Vagina (tissue), 2 donors: ENCODE results near the gene ARPC1B. TPM values are rescaled to one million over a fixed set of nuclear protein-coding genes. Genes with fewer than 3 reads are reported as not detected.

Source experiments
- DNase-seq, 2 donors: peaks; one replicate each; pipeline ENCODE4 v3.0.0-alpha.2; 2017; ENCODE audit errors: extremely low spot score in 2 of 2
- H3K27ac ChIP-seq: fragments of 200-600 bp; sonication (generic); one replicate; pipeline ENCODE4 v1.5.1; 2019
- H3K27me3 ChIP-seq: fragments of 200-600 bp; sonication (generic); one replicate; pipeline ENCODE4 v1.5.1; 2019
- H3K36me3 ChIP-seq, 2 donors: fragments of 200-600 bp; sonication (generic); one replicate each; pipeline ENCODE4 v1.5.1; 2017 to 2019
- H3K4me1 ChIP-seq: fragments of 200-600 bp; sonication (generic); one replicate; pipeline ENCODE4 v1.5.1; 2019
- H3K4me3 ChIP-seq, 2 donors: fragments of 200-600 bp; sonication (generic); 1 replicate in 1 of 2; 2 replicates in 1 of 2; pipeline ENCODE4 v1.5.1; 2016 to 2019
- H3K9me3 ChIP-seq: fragments of 200-600 bp; sonication (generic); one replicate; pipeline ENCODE4 v1.5.1; 2019
- CTCF ChIP-seq, 3 experiments: fragments of 450-650 bp in 2 of 3; fragments of 200-600 bp in 1 of 3; sonication (generic) in 1 of 3; IDR thresholded peaks; one replicate each; pipeline ENCODE4 v1.5.1; 2017 to 2019; ENCODE audit warnings: antibody characterized with exemption in 3 of 3, mild to moderate bottlenecking in 2 of 3, moderate library complexity in 2 of 3
- POLR2A ChIP-seq, 2 donors: fragments of 450-650 bp; IDR thresholded peaks; one replicate each; pipeline ENCODE4 v1.6.1; 2017; ENCODE audit warnings: antibody characterized with exemption in 2 of 2, mild to moderate bottlenecking in 2 of 2, moderate library complexity in 2 of 2
- POLR2AphosphoS5 ChIP-seq, 2 donors: sonication (generic); formaldehyde crosslinking; IDR thresholded peaks; one replicate each; pipeline ENCODE4 v1.9.0; 2017; ENCODE audit warnings: antibody characterized with exemption in 2 of 2, mild to moderate bottlenecking in 2 of 2, low read depth in 1 of 2; ENCODE audit not compliant: insufficient read depth in 1 of 2
- intact Hi-C: fragments of 100-400 bp; cut with DNase I; formaldehyde crosslinking; loops from one replicate; pipeline ENCODE4 v1.15.1; 2023
- total RNA-seq: library from RNA; depleted of rRNA; stranded (reverse); fragments of >200 nt; gene quantifications from one replicate; pipeline ENCODE4 v1.2.3, GENCODE V29; 2016

Gene ARPC1B
- total RNA-seq, 1 donor from 2014 or later, result 114 TPM

- DNase-seq, result no peak
- no peaks in the 10 kb centered on the region for H3K27me3 ChIP-seq
- no peaks in the 10 kb centered on the region for H3K9me3 ChIP-seq
- no peak overlapping the region for H3K4me3 ChIP-seq
- no peak for TF ChIP-seq POLR2AphosphoS5 (IDR thresholded peaks at IDR 0.05; ENCODE audit: insufficient read depth in 1 of 2, low read depth in 1 of 2)
- no peak for TF ChIP-seq CTCF (IDR thresholded peaks at IDR 0.05)
- no peak for TF ChIP-seq POLR2A (IDR thresholded peaks at IDR 0.05)
- H3K36me3 ChIP-seq, result peaks cover 0 to 59% of the 10 kb centered on the region in 2 donors
- intact Hi-C loops, result loop anchor here (10.0 kb wide), 1 partner anchor 258 kb away; the partner anchor contains the start of gene SMURF1
- peaks cover 36% of the 10 kb centered on the region for H3K4me1 ChIP-seq
- no peak overlapping the region for H3K27ac ChIP-seq
Observed at GRCh38 chr7:99402854-99403253, 28.3 kb downstream of the ARPC1B start.

GRCh38 chr7:99403764-99404163 lies 29.2 kb downstream of the ARPC1B start:
- DNase-seq, result no peak
- H3K27ac ChIP-seq, result no peak overlapping the region
- intact Hi-C loops, result loop anchor here (10.0 kb wide), 1 partner anchor 259 kb away; the partner anchor contains the start of gene SMURF1
- H3K9me3 ChIP-seq, result no peaks in the 10 kb centered on the region
- H3K4me1 ChIP-seq, result peaks cover 39% of the 10 kb centered on the region
- H3K4me3 ChIP-seq, result no peak overlapping the region
- TF ChIP-seq CTCF (IDR thresholded peaks at IDR 0.05), result no peak
- H3K36me3 ChIP-seq, result peaks cover 0 to 51% of the 10 kb centered on the region in 2 donors
- no peaks in the 10 kb centered on the region for H3K27me3 ChIP-seq

GRCh38 chr7:99404235-99404976 lies 29.9 kb downstream of the ARPC1B start:
- H3K4me3 ChIP-seq, result no peak overlapping the region
- no peaks in the 10 kb centered on the region for H3K27me3 ChIP-seq
- H3K27ac ChIP-seq, result no peak overlapping the region
- TF ChIP-seq CTCF (IDR thresholded peaks at IDR 0.05) (no peak), POLR2A (IDR thresholded peaks at IDR 0.05) (no peak), POLR2AphosphoS5 (IDR thresholded peaks at IDR 0.05; ENCODE audit: insufficient read depth in 1 of 2, low read depth in 1 of 2) (no peak)
- H3K9me3 ChIP-seq, result no peaks in the 10 kb centered on the region
- DNase-seq, result no peak
- intact Hi-C loops, result loop anchor here (10.0 kb wide), 1 partner anchor 260 kb away; the partner anchor contains the start of gene SMURF1
- peaks cover 0 to 45% of the 10 kb centered on the region in 2 donors for H3K36me3 ChIP-seq
- peaks cover 41% of the 10 kb centered on the region for H3K4me1 ChIP-seq

- H3K36me3 ChIP-seq, result peaks cover 0 to 39% of the 10 kb centered on the region in 2 donors
- H3K4me1 ChIP-seq, result peaks cover 46% of the 10 kb centered on the region
- H3K9me3 ChIP-seq, result no peaks in the 10 kb centered on the region
- no peaks in the 10 kb centered on the region for H3K27me3 ChIP-seq
- H3K27ac ChIP-seq, result no peak overlapping the region
- no peak for TF ChIP-seq POLR2A (IDR thresholded peaks at IDR 0.05)
- TF ChIP-seq CTCF (IDR thresholded peaks at IDR 0.05), result no peak
- TF ChIP-seq POLR2AphosphoS5 (IDR thresholded peaks at IDR 0.05; ENCODE audit: insufficient read depth in 1 of 2, low read depth in 1 of 2), result no peak
- no peak overlapping the region for H3K4me3 ChIP-seq
- intact Hi-C loops, result loop anchor here (10.0 kb wide), 1 partner anchor 260 kb away; the partner anchor contains the start of gene SMURF1
- DNase-seq, result no peak
Observed at GRCh38 chr7:99404977-99405320, 30.4 kb downstream of the ARPC1B start.

- no peak overlapping the region for H3K27ac ChIP-seq
- H3K9me3 ChIP-seq, result no peaks in the 10 kb centered on the region
- peaks cover 8 to 35% of the 10 kb centered on the region in 2 donors for H3K36me3 ChIP-seq
- TF ChIP-seq POLR2AphosphoS5 (IDR thresholded peaks at IDR 0.05; ENCODE audit: insufficient read depth in 1 of 2, low read depth in 1 of 2) (no peak), POLR2A (IDR thresholded peaks at IDR 0.05) (no peak), CTCF (IDR thresholded peaks at IDR 0.05) (no peak)
- intact Hi-C loops, result loop anchor here (10.0 kb wide), 1 partner anchor 262 kb away; the partner anchor contains the start of gene SMURF1
- H3K27me3 ChIP-seq, result no peaks in the 10 kb centered on the region
- H3K4me3 ChIP-seq, result peak overlapping the region in 1 of 2 donors; percentile 94
- peaks cover 58% of the 10 kb centered on the region for H3K4me1 ChIP-seq
- no peak for DNase-seq
Observed at GRCh38 chr7:99406557-99406956, 32.0 kb downstream of the ARPC1B start.
